GM21381 (cell line): ENCODE results near the gene PEX6.
A peak's percentile ranks its signal among the peaks of the same experiment; 100 is the strongest.

Source experiments
- ATAC-seq: cut with Tn5 transposase; IDR thresholded peaks from one replicate; pipeline ENCODE4 v1.9.1; 2021; ENCODE audit warnings: mild to moderate bottlenecking, moderate library complexity; ENCODE audit not compliant: unreplicated experiment

Gene PEX6

GRCh38 chr6:42937548-42938427 lies 41.2 kb downstream of the PEX6 start:
- no peak for ATAC-seq

- no peak for ATAC-seq
Measured at GRCh38 chr6:42936398-42936797, 42.6 kb downstream of the PEX6 start.

- ATAC-seq = no peak
Measured at GRCh38 chr6:42935322-42935721, 43.7 kb downstream of the PEX6 start.

- ATAC-seq = no peak
Measured at GRCh38 chr6:42933205-42933604, 45.8 kb downstream of the PEX6 start.

GRCh38 chr6:42932412-42932811 lies 46.6 kb downstream of the PEX6 start:
- no peak for ATAC-seq

- ATAC-seq = peak; percentile 45
Measured at GRCh38 chr6:42929821-42930360, 49.1 kb downstream of the PEX6 start.

GRCh38 chr6:42928986-42929820 lies 49.8 kb downstream of the PEX6 start, which contains the start of gene CNPY3:
Gene CNPY3 (plus strand): TSS chr6:42929480. CDS start chr6:42929571, 91 bp downstream.
- ATAC-seq = peak; percentile 70

- no peak for ATAC-seq
Measured at GRCh38 chr6:42925248-42925857, 53.6 kb downstream of the PEX6 start.

GRCh38 chr6:42923666-42924065 lies 55.3 kb downstream of the PEX6 start:
- ATAC-seq = no peak

- no peak for ATAC-seq
Measured at GRCh38 chr6:42921801-42922200, 57.2 kb downstream of the PEX6 start.

GRCh38 chr6:42916288-42916687 lies 62.7 kb downstream of the PEX6 start:
- ATAC-seq = no peak

GRCh38 chr6:42915732-42916131 lies 63.2 kb downstream of the PEX6 start, which contains the start of gene PTCRA:
Gene PTCRA (plus strand): TSS chr6:42916053. CDS start chr6:42916070, 17 bp downstream.
- ATAC-seq = no peak

GRCh38 chr6:42914546-42914945 lies 64.4 kb downstream of the PEX6 start:
- ATAC-seq = no peak
